ENCODE results near the gene GAS7. TPM values are rescaled to one million over a fixed set of nuclear protein-coding genes. Genes with fewer than 3 reads are reported as not detected.

The GAS7 gene
- total RNA-seq, 1 experiment from 2014 or later, result 0.23 TPM

- DNase-seq (ENCODE audit: low read depth), result no peak
Measured at GRCh38 chr17:10051112-10051511, 147.3 kb downstream of the GAS7 start.

- no peak for DNase-seq (ENCODE audit: low read depth)
Measured at GRCh38 chr17:10050597-10051101, 147.8 kb downstream of the GAS7 start.

GRCh38 chr17:10048629-10049350 lies 149.6 kb downstream of the GAS7 start:
- DNase-seq (ENCODE audit: low read depth), result no peak

GRCh38 chr17:10046786-10047785 lies 151.3 kb downstream of the GAS7 start:
- no peak for DNase-seq (ENCODE audit: low read depth)

- DNase-seq (ENCODE audit: low read depth), result no peak
Measured at GRCh38 chr17:10045871-10046658, 152.3 kb downstream of the GAS7 start.

- DNase-seq (ENCODE audit: low read depth), result no peak
Measured at GRCh38 chr17:10042589-10043244, 155.7 kb downstream of the GAS7 start.

- DNase-seq (ENCODE audit: low read depth), result no peak
Measured at GRCh38 chr17:10041916-10042588, 156.4 kb downstream of the GAS7 start.

GRCh38 chr17:10041287-10041612 lies 157.2 kb downstream of the GAS7 start:
- DNase-seq (ENCODE audit: low read depth), result no peak

- DNase-seq (ENCODE audit: low read depth), result no peak
Measured at GRCh38 chr17:10036511-10037061, 161.8 kb downstream of the GAS7 start.

GRCh38 chr17:10035885-10036284 lies 162.5 kb downstream of the GAS7 start:
- DNase-seq (ENCODE audit: low read depth), result no peak

- DNase-seq (ENCODE audit: low read depth), result no peak
Measured at GRCh38 chr17:10034719-10035475, 163.5 kb downstream of the GAS7 start.

- no peak for DNase-seq (ENCODE audit: low read depth)
Measured at GRCh38 chr17:10033959-10034358, 164.4 kb downstream of the GAS7 start.

- no peak for DNase-seq (ENCODE audit: low read depth)
Measured at GRCh38 chr17:10033449-10033848, 165.0 kb downstream of the GAS7 start.

- no peak for DNase-seq (ENCODE audit: low read depth)
Measured at GRCh38 chr17:10032118-10032852, 166.1 kb downstream of the GAS7 start.

GRCh38 chr17:10031606-10032005 lies 166.8 kb downstream of the GAS7 start:
- no peak for DNase-seq (ENCODE audit: low read depth)

- no peak for DNase-seq (ENCODE audit: low read depth)
Measured at GRCh38 chr17:10031127-10031526, 167.3 kb downstream of the GAS7 start.

- DNase-seq (ENCODE audit: low read depth), result no peak
Measured at GRCh38 chr17:10029129-10029528, 169.3 kb downstream of the GAS7 start.

- DNase-seq (ENCODE audit: low read depth), result no peak
Measured at GRCh38 chr17:10025976-10026901, 172.2 kb downstream of the GAS7 start.

All from LHCN-M2 (cell line).